Measurements from ENCODE around the gene MYH6.

The MYH6 gene

DNA sequence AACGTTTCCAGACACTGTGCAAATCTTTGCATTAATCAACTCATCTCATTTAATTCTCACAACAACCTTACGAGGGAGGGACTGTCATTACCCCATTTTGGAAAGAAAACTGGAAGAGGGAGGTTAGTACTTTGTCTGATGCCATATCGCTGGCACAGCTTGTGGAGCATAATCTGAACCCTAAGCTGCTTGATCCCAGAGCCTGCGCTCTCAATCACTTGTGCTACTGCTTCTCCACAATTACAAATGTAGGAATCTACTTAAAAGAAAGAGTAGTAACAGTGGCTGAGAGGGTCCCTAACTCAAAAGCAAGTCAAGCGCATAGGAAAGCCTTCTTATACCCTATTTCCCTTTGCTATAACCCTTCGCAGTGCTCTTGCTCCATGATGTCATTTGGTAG is 46.3 kb downstream of the MYH6 start:
- no peak for DNase-seq (ENCODE audit: low read depth)
- no peak overlapping the region for H3K4me3 ChIP-seq (ENCODE audit: low read depth, low read length)
- TF ChIP-seq, protein P1, sequence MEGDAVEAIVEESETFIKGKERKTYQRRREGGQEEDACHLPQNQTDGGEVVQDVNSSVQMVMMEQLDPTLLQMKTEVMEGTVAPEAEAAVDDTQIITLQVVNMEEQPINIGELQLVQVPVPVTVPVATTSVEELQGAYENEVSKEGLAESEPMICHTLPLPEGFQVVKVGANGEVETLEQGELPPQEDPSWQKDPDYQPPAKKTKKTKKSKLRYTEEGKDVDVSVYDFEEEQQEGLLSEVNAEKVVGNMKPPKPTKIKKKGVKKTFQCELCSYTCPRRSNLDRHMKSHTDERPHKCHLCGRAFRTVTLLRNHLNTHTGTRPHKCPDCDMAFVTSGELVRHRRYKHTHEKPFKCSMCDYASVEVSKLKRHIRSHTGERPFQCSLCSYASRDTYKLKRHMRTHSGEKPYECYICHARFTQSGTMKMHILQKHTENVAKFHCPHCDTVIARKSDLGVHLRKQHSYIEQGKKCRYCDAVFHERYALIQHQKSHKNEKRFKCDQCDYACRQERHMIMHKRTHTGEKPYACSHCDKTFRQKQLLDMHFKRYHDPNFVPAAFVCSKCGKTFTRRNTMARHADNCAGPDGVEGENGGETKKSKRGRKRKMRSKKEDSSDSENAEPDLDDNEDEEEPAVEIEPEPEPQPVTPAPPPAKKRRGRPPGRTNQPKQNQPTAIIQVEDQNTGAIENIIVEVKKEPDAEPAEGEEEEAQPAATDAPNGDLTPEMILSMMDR (IDR thresholded peaks at IDR 0.05; ENCODE audit: insufficient read depth, low read depth, low read length, missing control alignments): no peak

DNA sequence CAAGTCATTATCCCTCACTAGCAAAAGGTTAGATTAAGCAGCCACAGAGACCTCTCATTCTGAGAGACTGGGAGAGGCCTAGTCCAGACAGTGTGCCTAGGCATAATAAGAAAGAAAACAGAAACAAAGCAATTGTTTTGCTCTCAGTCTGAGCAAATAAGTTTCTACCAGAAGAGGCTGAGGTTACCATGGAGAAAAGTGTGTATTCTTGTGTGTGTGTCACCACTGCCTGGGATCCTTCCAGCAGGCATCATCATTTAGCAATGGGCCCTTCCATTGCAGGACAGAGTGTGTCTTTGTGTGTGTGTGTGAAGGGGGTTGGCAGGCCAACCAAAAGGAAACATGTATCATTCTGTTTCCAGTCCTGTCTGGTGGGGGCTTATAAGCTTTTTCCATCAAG is 46.8 kb downstream of the MYH6 start:
- no peak overlapping the region for H3K4me3 ChIP-seq (ENCODE audit: low read depth, low read length)
- peak; percentile 16 for DNase-seq (ENCODE audit: low read depth)
- TF ChIP-seq, protein P1 (IDR thresholded peaks at IDR 0.05; ENCODE audit: insufficient read depth, low read depth, low read length, missing control alignments): no peak

DNA sequence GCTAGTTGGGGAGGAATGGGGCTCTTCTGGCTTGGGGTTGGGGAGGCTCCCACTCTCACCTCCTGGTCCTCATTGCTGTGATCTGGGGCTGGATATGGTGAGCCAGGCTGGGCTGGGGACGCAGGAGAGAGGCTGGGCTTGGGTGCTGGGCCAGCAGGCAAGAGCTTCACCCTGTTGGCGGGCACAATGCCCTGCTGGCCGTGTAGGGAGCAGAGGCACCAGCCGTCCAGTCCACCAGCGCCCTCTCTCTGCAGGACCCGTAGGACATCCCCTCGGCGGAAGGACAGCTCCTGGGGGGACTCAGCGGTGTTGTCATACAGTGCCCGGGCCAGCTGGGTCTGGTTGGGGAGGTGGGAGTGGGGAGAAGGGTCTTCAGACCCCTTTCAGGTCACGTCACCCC is 47.6 kb downstream of the MYH6 start:
- TF ChIP-seq, protein P1 (IDR thresholded peaks at IDR 0.05; ENCODE audit: insufficient read depth, low read depth, low read length, missing control alignments): no peak
- no peak overlapping the region for H3K4me3 ChIP-seq (ENCODE audit: low read depth, low read length)
- no peak for DNase-seq (ENCODE audit: low read depth)

DNA sequence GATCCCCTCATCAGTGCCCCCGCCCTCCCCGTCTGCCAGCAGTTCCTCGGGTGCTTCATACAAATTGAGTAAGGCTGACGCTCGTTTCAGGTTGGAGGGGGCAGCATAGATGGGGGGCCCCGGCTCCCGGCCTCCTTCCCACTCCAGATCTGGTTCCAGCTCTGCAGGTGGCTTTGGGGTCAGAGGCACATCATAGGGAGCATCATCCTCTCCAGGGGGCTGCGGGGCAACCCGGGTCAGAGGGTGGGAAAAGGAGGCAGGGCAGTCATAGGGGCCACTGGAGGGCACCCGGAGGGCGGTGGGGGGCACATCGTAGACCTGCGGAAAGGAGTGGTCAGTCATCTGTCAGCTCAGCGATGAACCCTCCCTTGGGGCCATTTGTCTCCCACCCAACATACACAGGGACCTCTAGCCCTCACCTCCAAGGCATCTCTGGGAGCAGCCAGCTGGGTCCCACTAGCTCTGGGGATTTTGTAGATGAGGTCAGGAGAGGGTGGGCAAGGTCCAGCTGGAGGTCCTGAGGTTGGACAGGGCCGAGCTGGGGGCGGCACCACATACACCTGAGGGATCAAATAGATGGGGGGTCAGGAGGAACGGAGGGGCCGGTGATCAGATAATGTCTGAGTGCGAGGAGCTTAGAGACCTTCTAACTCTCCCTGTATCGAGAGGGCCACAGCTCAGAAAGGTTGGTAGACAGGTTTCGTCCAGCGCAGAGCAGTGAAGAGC is 48.2 kb downstream of the MYH6 start:
- TF ChIP-seq, protein P1 (IDR thresholded peaks at IDR 0.05; ENCODE audit: insufficient read depth, low read depth, low read length, missing control alignments): no peak
- H3K4me3 ChIP-seq (ENCODE audit: low read depth, low read length): no peak overlapping the region
- DNase-seq (ENCODE audit: low read depth): no peak

DNA sequence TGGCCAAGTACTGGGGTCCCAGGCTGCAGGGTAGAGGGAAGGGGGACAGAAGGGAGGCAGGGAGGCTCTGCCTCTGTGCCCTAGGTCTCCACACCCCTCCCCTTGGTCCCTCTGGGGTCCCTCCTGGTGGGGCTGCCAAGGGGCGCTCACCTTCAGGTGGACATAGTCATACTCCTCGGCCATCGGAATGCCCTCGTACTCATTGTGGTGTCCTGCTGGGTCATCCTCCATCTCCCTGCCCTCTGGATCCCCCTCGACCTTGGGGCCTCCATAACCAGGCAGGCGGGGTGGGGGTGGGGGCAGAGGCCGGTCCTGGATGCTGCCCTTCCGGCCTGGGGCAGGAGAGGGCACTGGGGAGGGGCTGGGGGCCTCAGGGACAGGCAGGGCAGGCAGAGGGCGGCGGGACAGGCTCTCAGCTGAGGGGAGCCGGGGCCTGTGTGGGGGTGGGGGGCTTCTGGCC is 48.9 kb downstream of the MYH6 start:
- TF ChIP-seq, protein P1 (IDR thresholded peaks at IDR 0.05; ENCODE audit: insufficient read depth, low read depth, low read length, missing control alignments): no peak

DNA sequence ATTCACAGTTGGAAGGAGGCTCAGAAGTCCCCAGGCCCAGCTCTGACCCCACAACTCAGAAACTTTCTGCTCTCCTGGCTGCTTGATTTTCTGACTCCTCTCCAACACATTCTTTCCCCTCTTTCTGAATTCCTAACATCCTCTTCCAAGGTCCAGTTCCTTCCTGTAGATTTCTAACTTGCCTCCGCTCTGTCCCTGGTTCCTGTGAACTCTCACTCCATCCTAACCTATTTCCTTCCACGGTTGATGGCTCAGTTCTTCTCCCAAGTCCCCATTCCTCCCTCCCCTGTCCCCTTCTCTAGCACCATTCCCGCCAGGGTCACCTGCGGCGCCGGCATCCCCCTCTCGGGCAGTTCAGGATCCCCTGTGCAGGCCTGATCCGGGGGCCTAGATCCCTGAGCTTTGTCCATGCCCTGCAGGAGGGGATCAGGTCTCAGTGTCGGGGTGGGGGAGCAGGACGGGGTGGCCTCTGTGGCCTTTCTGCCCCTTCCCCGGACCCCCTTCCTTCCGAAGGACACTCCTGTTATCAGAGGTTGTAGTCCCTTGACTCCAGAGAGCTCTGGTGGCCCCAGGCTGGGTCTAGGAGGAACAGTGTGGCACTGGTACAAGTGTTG is 49.4 kb downstream of the MYH6 start:
- DNase-seq (ENCODE audit: low read depth): no peak
- TF ChIP-seq, protein P1 (IDR thresholded peaks at IDR 0.05; ENCODE audit: insufficient read depth, low read depth, low read length, missing control alignments): no peak
- H3K4me3 ChIP-seq (ENCODE audit: low read depth, low read length): no peak overlapping the region

More for the DNA sequence above, 48.9 kb downstream of the MYH6 start:
- no peak for DNase-seq (ENCODE audit: low read depth)
- no peak overlapping the region for H3K4me3 ChIP-seq (ENCODE audit: low read depth, low read length)
